K562 (cell line): ENCODE data around the gene HSF5.
A peak's percentile ranks its signal among the peaks of the same experiment; 100 is the strongest.

Experiments used
- BCLAF1 ChIP-seq, 2 experiments: fragments of 450-650 bp in 1 of 2; IDR thresholded peaks; 2 replicates each; pipeline ENCODE4 v1.6.1; 2011 to 2017; ENCODE audit warnings: low read depth in 2 of 2, antibody characterized with exemption in 1 of 2, borderline replicate concordance in 1 of 2, low read length in 1 of 2, mild to moderate bottlenecking in 1 of 2, mixed read lengths in 1 of 2; ENCODE audit not compliant: control insufficient read depth in 1 of 2
- CREB1 ChIP-seq, 2 experiments: sonication (generic) in 1 of 2; formaldehyde crosslinking in 1 of 2; IDR thresholded peaks; 2 replicates each; pipeline versions ENCODE4 v1.6.1 to v1.8.0; 2012 to 2022; ENCODE audit warnings: inconsistent platforms in 1 of 2, mild to moderate bottlenecking in 1 of 2, missing genetic modification reagents in 1 of 2, moderate library complexity in 1 of 2
- CTCF ChIP-seq, 3 experiments: IDR thresholded peaks in 2 of 3; conservative IDR thresholded peaks in 1 of 3; 2 replicates each; pipeline ENCODE4 v1.5.1; 2011 to 2012; ENCODE audit warnings: low read length in 3 of 3, mild to moderate bottlenecking in 3 of 3, control low read depth in 2 of 3, improper control_type of control experiment in 1 of 3, inconsistent platforms in 1 of 3, low read depth in 1 of 3, mixed read lengths in 1 of 3, moderate library complexity in 1 of 3; ENCODE audit not compliant: insufficient read depth in 2 of 3
- ELK1 ChIP-seq: sonication (generic); formaldehyde crosslinking; IDR thresholded peaks from 2 replicates; pipeline ENCODE4 v1.8.1; 2022; ENCODE audit warnings: missing genetic modification reagents
- GMEB1 ChIP-seq: fragments of 250-450 bp; sonication (Bioruptor Pico); IDR thresholded peaks from 2 replicates; pipeline ENCODE4 v1.4.0; 2020; ENCODE audit warnings: mild to moderate bottlenecking
- JUNB ChIP-seq: fragments of 450-650 bp; formaldehyde crosslinking; conservative IDR thresholded peaks from 2 replicates; pipeline ENCODE4 v1.4.0; 2020; ENCODE audit warnings: mild to moderate bottlenecking
- POLR2A ChIP-seq: fragments of 450-650 bp; conservative IDR thresholded peaks from 2 replicates; pipeline ENCODE4 v1.6.1; 2016
- POLR2AphosphoS2 ChIP-seq: IDR thresholded peaks from 2 replicates; pipeline ENCODE4 v1.6.1; 2012; ENCODE audit warnings: low read length, improper control_type of control experiment
- SNAPC5 ChIP-seq: fragments of 250-450 bp; sonication (Bioruptor Pico); IDR thresholded peaks from 2 replicates; pipeline ENCODE4 v1.8.0; 2021; ENCODE audit warnings: moderate library complexity, mild to moderate bottlenecking, inconsistent platforms
- TEAD2 ChIP-seq: fragments of 450-650 bp; IDR thresholded peaks from 2 replicates; pipeline ENCODE4 v1.6.1; 2016; ENCODE audit warnings: missing genetic modification characterization, control low read depth, missing compliant biosample characterization

GRCh38 chr17:58375256-58375655 lies 113.0 kb downstream of the HSF5 start:
- TF ChIP-seq CTCF (IDR thresholded peaks at IDR 0.05 in 2 of 3, conservative IDR thresholded peaks at IDR 0.05 in 1 of 3; ENCODE audit: insufficient read depth in 2 of 3, low read depth in 1 of 3, low read length in 3 of 3) (peak in 1 of 3 experiments; percentile 26; a peak in 1 of 6 replicates), GMEB1 (no peak), ELK1 (CRISPR knock-in tag) (no peak), POLR2A (no peak), JUNB (CRISPR knock-in tag) (no peak), SNAPC5 (no peak), TEAD2 (tag) (no peak), POLR2AphosphoS2 (no peak), BCLAF1 (IDR thresholded peaks at IDR 0.05; ENCODE audit: borderline replicate concordance in 1 of 2, control insufficient read depth in 1 of 2, low read depth in 2 of 2, low read length in 1 of 2) (no peak), CREB1 (IDR thresholded peaks at IDR 0.05) (no peak), CREB1 (CRISPR knock-in tag; IDR thresholded peaks at IDR 0.05) (no peak)
